ENCODE data around the gene UEVLD.

UEVLD gene

GRCh38 chr11:18498039-18498438 lies 90.5 kb downstream of the UEVLD start:
- H3K27ac ChIP-seq = no peak overlapping the region
- H3K4me3 ChIP-seq = no peak overlapping the region
- H4K20me1 ChIP-seq = peaks cover 0 to 10% (median 0%) of the 10 kb centered on the region in 11 experiments; a peak in 5 of 22 replicates
- no peak overlapping the region for H3K4me2 ChIP-seq
- H3K9ac ChIP-seq = no peak overlapping the region
- TF ChIP-seq Cebpa-rat (IDR thresholded peaks at IDR 0.05) = no peak
- no peaks in the 10 kb centered on the region for H3K4me1 ChIP-seq
- H3K27me3 ChIP-seq = no peaks in the 10 kb centered on the region
- peaks cover 0 to 10% (median 0%) of the 10 kb centered on the region in 11 experiments; a peak in 3 of 22 replicates for H3K9me3 ChIP-seq (replicated peaks in 1 of 11)
- peaks cover 72 to 95% (median 86%) of the 10 kb centered on the region in 11 experiments for H3K36me3 ChIP-seq

- TF ChIP-seq Cebpa-rat (IDR thresholded peaks at IDR 0.05) = no peak
- Histone ChIP-seq H3K36me3 (peaks cover 55 to 95% (median 84%) of the 10 kb centered on the region in 11 experiments), H3K4me3 (no peak overlapping the region), H3K9me3 (replicated peaks in 1 of 11) (no peaks in the 10 kb centered on the region), H4K20me1 (peaks cover 0 to 12% (median 0%) of the 10 kb centered on the region in 11 experiments; a peak in 6 of 22 replicates), H3K4me1 (peaks cover 0 to 8% (median 7%) of the 10 kb centered on the region in 10 experiments; a peak in 13 of 20 replicates), H3K9ac (no peak overlapping the region), H3K27me3 (no peaks in the 10 kb centered on the region), H3K4me2 (no peak overlapping the region), H3K27ac (no peak overlapping the region)
These were observed 92.8 kb downstream of the UEVLD start for GRCh38 chr11:18495703-18496102.

GRCh38 chr11:18495271-18495670 lies 93.3 kb downstream of the UEVLD start:
- Histone ChIP-seq H3K9me3 (replicated peaks in 1 of 11) (no peaks in the 10 kb centered on the region), H4K20me1 (peaks cover 0 to 15% (median 0%) of the 10 kb centered on the region in 11 experiments; a peak in 6 of 22 replicates), H3K4me3 (no peak overlapping the region), H3K9ac (no peak overlapping the region), H3K36me3 (peaks cover 53 to 95% (median 84%) of the 10 kb centered on the region in 11 experiments), H3K4me2 (no peak overlapping the region), H3K4me1 (peaks cover 0 to 12% (median 11%) of the 10 kb centered on the region in 10 experiments; a peak in 13 of 20 replicates), H3K27ac (no peak overlapping the region), H3K27me3 (no peaks in the 10 kb centered on the region)
- no peak for TF ChIP-seq Cebpa-rat (IDR thresholded peaks at IDR 0.05)

- Histone ChIP-seq H3K36me3 (peaks cover 52 to 97% (median 86%) of the 10 kb centered on the region in 11 experiments), H3K4me3 (no peak overlapping the region), H3K4me1 (peaks cover 0 to 15% (median 13%) of the 10 kb centered on the region in 10 experiments; a peak in 13 of 20 replicates), H4K20me1 (peaks cover 0 to 16% (median 0%) of the 10 kb centered on the region in 11 experiments; a peak in 7 of 22 replicates), H3K9me3 (replicated peaks in 1 of 11) (no peaks in the 10 kb centered on the region), H3K27ac (no peak overlapping the region), H3K27me3 (no peaks in the 10 kb centered on the region), H3K9ac (no peak overlapping the region), H3K4me2 (no peak overlapping the region)
- no peak for TF ChIP-seq Cebpa-rat (IDR thresholded peaks at IDR 0.05)
These were observed 95.2 kb downstream of the UEVLD start for GRCh38 chr11:18493310-18493709.

GRCh38 chr11:18492888-18493287 lies 95.6 kb downstream of the UEVLD start:
- Histone ChIP-seq H3K9ac (no peak overlapping the region), H4K20me1 (peaks cover 0 to 18% (median 0%) of the 10 kb centered on the region in 11 experiments; a peak in 7 of 22 replicates), H3K4me1 (peaks cover 0 to 15% (median 13%) of the 10 kb centered on the region in 10 experiments; a peak in 13 of 20 replicates), H3K27ac (no peak overlapping the region), H3K27me3 (no peaks in the 10 kb centered on the region), H3K9me3 (replicated peaks in 1 of 11) (no peaks in the 10 kb centered on the region; a peak in 1 of 22 replicates), H3K36me3 (peaks cover 52 to 97% (median 86%) of the 10 kb centered on the region in 11 experiments), H3K4me3 (no peak overlapping the region), H3K4me2 (no peak overlapping the region)
- TF ChIP-seq Cebpa-rat (IDR thresholded peaks at IDR 0.05) = no peak

GRCh38 chr11:18491924-18492323 lies 96.6 kb downstream of the UEVLD start:
- Histone ChIP-seq H3K4me2 (no peak overlapping the region), H3K9me3 (replicated peaks in 1 of 11) (peaks cover 0 to 7% (median 0%) of the 10 kb centered on the region in 11 experiments; a peak in 2 of 22 replicates), H3K36me3 (peaks cover 52 to 99% (median 87%) of the 10 kb centered on the region in 11 experiments), H3K4me3 (no peak overlapping the region), H3K9ac (no peak overlapping the region), H3K4me1 (peaks cover 0 to 15% (median 13%) of the 10 kb centered on the region in 10 experiments; a peak in 13 of 20 replicates), H3K27ac (no peak overlapping the region), H3K27me3 (no peaks in the 10 kb centered on the region), H4K20me1 (peaks cover 0 to 18% (median 0%) of the 10 kb centered on the region in 11 experiments; a peak in 7 of 22 replicates)
- TF ChIP-seq Cebpa-rat (IDR thresholded peaks at IDR 0.05) = no peak

GRCh38 chr11:18490736-18491485 lies 97.6 kb downstream of the UEVLD start:
- H3K4me2 ChIP-seq = peak overlapping the region in 7 of 11 experiments; percentile 5 to 48 (median 39); a peak in 11 of 22 replicates
- H3K36me3 ChIP-seq = peaks cover 50 to 94% (median 83%) of the 10 kb centered on the region in 11 experiments
- H3K9ac ChIP-seq = no peak overlapping the region
- H3K27me3 ChIP-seq = no peaks in the 10 kb centered on the region
- H3K4me3 ChIP-seq = no peak overlapping the region
- H3K27ac ChIP-seq = no peak overlapping the region
- no peak for TF ChIP-seq Cebpa-rat (IDR thresholded peaks at IDR 0.05)
- H3K9me3 ChIP-seq (replicated peaks in 1 of 11) = peaks cover 0 to 7% (median 0%) of the 10 kb centered on the region in 11 experiments; a peak in 2 of 22 replicates
- peaks cover 0 to 15% (median 13%) of the 10 kb centered on the region in 10 experiments; a peak in 13 of 20 replicates for H3K4me1 ChIP-seq
- peaks cover 0 to 18% (median 0%) of the 10 kb centered on the region in 11 experiments; a peak in 6 of 22 replicates for H4K20me1 ChIP-seq

GRCh38 chr11:18490319-18490718 lies 98.2 kb downstream of the UEVLD start:
- Histone ChIP-seq H3K4me1 (peaks cover 0 to 15% (median 13%) of the 10 kb centered on the region in 10 experiments; a peak in 13 of 20 replicates), H4K20me1 (peaks cover 0 to 14% (median 0%) of the 10 kb centered on the region in 11 experiments; a peak in 5 of 22 replicates), H3K27me3 (no peaks in the 10 kb centered on the region), H3K36me3 (peaks cover 56 to 94% (median 83%) of the 10 kb centered on the region in 11 experiments), H3K9me3 (replicated peaks in 1 of 11) (peaks cover 0 to 7% (median 0%) of the 10 kb centered on the region in 11 experiments; a peak in 2 of 22 replicates), H3K9ac (no peak overlapping the region), H3K4me3 (no peak overlapping the region), H3K27ac (no peak overlapping the region), H3K4me2 (peak overlapping the region in 6 of 11 experiments; percentile 20 to 48 (median 42); a peak in 8 of 22 replicates)
- no peak for TF ChIP-seq Cebpa-rat (IDR thresholded peaks at IDR 0.05)
